Limb (tissue), 2 donors: ENCODE measurements around the gene BRME1.
"Not testable (repeated sequence)": the region's sequence is repeated elsewhere in the genome, so short reads cannot be mapped to it uniquely, and the experiment has no call there.

ENCODE experiments used
- DNase-seq, 2 donors: peaks; one replicate each; pipeline ENCODE4 v3.0.0-alpha.2; 2016; ENCODE audit errors: extremely low spot score in 2 of 2

The BRME1 gene

GRCh38 chr19:13926715-13927114 is 20.8 kb upstream of the BRME1 start:
- no peak for DNase-seq

DNA sequence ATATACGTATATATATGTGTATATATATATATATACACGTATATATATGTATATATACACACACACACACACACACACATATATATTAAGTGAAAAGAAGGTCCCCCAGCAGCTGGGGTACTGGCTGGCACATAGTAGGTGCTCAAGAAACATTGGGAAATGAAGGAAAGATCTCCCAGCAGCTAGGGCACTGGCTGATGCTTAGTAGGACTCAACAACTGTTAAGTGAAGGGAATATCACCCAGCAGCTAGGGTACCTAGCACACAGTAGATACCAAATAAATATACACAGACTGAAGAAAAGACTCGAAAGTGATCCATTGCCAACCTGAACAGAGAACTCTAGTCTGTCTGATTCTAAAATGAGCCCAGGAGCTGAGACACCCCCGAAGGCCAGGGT is 20.1 kb upstream of the BRME1 start:
- no peak for DNase-seq

- DNase-seq, result no peak
Measured at GRCh38 chr19:13923194-13923987, 17.5 kb upstream of the BRME1 start.

DNA sequence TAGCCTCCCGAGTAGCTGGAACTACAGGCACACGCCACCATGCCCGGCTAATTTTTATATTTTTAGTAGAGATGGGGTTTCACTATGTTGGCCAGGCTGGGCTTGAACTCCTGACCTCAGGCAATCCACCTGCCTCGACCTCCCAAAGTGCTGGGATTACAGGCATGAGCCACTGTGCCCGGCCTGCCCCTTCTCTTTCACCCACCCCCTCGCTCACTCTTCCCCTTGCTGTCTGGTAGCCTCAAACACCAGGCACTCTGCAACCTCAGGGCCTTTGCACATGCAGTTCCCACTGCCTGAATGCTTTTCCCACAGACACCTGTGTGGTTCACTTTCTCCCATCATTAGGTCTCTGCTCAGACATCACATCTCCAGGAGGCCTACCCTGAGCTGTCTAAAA is 16.2 kb upstream of the BRME1 start:
- not testable (repeated sequence) for DNase-seq

GRCh38 chr19:13920940-13921747 is 15.2 kb upstream of the BRME1 start:
- peak in 1 of 2 donors; percentile 17 for DNase-seq

DNA sequence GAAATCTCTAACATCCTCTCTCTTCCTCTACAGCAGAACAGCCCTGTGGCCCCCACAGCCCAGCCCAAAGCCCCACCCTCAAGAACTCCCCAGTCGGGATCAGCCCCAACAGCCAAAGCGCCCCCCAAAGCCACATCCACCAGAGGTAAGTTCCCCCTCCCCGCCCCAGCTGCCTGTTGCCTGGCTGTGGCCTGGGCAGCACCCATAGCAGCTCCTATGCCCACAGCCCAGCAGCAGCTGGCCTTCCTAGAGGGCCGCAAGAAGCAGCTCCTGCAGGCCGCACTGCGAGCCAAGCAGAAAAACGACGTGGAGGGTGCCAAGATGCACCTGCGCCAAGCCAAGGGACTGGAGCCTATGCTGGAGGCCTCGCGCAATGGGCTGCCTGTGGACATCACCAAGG is 14.6 kb upstream of the BRME1 start:
- no peak for DNase-seq

DNA sequence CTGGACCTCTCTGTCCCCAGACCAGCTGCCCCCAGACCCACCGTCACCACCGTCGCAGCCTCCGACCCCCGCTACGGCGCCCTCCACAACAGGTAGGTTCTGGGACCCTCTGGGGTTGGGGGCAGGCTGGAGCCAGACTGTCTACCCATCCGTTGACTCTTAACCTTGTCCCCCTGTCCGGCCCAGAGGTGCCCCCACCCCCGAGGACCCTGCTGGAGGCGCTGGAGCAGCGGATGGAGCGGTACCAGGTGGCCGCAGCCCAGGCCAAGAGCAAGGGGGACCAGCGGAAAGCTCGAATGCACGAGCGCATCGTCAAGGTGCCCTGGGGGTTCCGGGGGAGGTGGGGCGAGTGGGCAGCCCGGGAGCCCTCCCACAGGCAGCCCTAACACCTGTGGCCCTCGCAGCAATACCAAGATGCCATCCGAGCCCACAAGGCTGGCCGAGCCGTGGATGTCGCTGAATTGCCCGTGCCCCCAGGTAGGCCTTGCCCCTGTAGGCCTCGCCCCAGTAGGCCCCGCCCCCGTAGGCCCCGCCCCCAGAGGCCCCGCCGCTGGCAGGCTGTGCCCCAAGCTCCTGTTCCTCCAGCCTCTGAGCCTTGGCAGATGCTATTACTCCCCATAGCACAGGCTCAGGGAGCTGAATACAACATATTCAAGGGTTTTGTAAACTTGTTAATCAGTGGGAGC is 13.0 kb upstream of the BRME1 start:
- DNase-seq, result no peak

- DNase-seq, result no peak
Measured at GRCh38 chr19:13917888-13918406, 12.0 kb upstream of the BRME1 start.

DNA sequence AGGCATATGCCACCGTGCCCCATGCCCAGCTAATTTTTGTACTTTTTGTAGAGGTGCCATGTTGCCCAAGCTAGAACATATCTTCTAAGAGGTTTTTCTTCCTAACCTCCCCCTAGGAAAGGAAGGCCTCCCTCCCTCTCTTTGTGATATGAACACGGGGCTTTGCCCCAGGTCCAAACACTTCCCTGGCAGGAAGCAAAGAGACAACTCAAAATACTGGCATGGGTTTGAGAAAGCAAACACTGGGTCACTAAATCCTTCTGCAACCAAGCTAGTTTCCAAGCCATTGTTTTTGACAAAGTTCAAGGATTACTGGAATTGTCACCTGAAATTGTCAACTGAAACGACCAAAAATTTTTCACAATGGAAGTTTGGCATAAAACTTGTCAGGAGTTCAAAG is 8.9 kb upstream of the BRME1 start:
- no peak for DNase-seq

DNA sequence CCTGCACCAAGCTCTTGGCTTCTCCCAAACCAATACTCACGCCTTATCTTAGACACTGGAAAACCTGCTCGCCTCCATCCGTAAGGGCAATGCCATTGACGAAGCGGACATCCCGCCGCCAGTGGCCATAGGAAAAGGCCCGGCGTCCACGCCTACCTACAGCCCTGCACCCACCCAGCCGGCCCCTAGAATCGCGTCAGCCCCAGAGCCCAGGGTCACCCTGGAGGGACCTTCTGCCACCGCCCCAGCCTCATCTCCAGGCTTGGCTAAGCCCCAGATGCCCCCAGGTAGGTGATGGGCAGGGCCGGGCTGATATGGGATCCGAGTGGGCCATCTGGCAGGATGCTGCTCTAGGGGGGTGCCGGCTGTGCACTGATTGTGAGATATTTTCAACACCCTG is 7.4 kb upstream of the BRME1 start:
- no peak for DNase-seq

- DNase-seq, result no peak
Measured at GRCh38 chr19:13909430-13909829, 3.5 kb upstream of the BRME1 start.

GRCh38 chr19:13908674-13909073 is 2.8 kb upstream of the BRME1 start:
- no peak for DNase-seq

GRCh38 chr19:13906910-13907309 is 993 bp upstream of the BRME1 start:
- DNase-seq, result no peak

DNA sequence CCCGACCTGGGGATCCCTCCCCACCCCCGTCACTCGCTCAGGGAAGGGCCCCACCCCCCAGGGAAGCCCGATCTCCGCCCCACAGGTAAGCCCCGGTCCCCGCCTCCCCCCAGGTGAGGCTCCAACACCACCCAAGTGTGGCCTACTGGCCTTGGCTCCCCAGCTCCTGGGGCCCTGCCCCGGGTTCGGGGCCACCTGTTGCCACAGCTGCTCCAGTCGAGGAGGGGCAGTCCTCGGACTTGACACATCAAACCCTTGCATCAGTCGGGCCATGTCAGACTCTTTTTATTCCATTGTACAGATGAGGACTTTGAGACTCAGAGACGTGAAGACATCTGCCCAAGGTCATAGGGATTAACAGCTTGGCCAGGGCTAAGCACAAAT is 596 bp upstream of the BRME1 start:
- DNase-seq, result no peak

DNA sequence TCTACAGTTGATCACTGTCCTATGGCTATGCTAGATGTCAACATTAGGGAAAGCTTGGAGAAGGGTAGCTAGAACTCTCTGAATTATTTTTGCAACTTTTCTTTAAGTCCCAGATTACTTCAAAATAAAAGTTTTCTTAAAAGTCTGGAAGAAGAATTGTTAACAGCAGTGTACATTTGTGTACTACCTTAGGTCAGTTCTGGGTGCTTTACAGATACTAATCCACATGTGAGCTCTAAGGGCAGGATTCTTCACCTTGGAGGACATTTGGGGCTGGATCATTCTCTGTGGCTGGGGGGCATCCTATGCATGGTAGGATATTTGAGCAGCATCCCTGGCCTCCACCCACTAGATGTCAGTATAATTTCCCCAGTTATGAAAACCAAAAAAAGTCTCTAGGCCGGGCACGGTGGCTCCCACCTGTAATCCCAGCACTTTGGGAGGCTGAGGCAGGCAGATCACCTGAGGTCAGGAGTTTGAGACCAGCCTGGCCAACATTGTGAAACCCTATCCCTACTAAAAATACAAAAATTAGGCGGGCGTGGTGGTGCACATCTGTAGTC is 2.8 kb downstream of the BRME1 start:
- no peak for DNase-seq

DNA sequence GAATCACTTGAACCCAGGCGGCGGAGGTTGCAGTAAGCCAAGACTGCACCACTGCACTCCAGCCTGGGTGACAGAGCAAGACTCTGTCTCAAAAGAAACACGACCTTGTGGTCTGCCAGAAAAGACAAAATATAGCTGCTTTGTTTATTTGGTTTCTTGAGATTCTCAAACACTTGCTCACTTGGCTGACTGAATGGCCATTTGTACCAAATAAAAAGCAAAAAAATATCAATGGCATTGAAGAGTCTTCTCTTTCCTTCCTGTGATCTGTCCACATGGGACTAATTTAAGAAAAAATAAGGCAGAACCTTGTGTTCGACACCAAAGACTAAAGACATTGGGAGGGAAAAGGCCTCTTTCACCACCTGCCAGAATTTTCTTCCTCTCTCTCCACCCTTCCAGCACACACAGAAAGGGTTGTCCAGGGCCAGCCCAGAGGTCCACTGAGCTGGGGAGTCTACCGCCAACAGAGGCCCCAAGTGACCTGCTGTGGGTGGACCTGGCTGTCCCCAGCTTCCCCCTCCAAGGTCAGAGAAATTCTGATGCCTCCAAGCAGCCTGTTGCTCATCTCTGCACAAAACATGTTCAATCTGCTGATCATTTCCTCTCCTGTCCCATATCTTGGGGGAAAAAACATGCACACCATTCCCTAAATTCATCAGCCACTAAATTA is 5.9 kb downstream of the BRME1 start:
- no peak for DNase-seq

DNA sequence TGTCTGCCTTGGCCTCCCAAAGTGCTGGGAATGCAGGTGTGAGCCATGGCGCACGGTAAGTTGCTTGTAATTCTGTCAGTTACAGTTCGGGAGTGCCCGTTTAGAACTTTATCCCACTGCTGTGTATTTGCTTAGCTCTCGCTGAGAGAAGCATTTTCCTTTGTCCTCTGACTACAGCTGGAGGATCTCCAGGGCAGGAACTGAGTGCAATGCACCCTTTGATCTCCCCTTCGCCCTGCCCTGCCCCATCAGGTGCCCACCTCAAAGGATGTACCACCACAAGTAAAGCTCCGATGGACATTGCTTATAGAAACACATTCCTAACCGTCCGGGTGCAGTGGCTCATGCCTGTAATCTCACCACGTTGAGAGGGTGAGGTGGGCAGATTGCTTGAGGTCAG is 6.5 kb downstream of the BRME1 start:
- DNase-seq, result no peak

GRCh38 chr19:13896227-13896626 is 9.7 kb downstream of the BRME1 start:
- no peak for DNase-seq

GRCh38 chr19:13894552-13894951 is 11.4 kb downstream of the BRME1 start:
- DNase-seq, result no peak

DNA sequence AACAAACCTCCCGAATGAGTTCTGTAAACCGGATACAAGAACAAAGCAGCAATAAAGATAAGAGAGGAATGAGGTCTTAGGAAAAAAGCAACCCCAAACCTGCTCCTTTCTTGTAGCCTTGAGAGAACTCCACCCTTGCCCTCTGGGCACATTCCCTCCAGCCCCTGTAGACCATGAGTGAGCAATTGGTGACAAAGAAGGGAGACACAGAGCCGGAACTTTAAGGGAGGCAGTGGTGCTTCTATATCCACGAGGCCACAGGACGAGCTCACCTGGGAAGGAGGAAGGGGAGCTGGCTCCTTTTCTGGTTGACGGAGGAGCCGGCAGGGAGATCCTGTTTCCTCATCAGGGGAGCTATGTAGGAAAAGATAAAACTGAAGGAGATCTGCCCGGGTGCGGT is 13.0 kb downstream of the BRME1 start:
- DNase-seq, result no peak

DNA sequence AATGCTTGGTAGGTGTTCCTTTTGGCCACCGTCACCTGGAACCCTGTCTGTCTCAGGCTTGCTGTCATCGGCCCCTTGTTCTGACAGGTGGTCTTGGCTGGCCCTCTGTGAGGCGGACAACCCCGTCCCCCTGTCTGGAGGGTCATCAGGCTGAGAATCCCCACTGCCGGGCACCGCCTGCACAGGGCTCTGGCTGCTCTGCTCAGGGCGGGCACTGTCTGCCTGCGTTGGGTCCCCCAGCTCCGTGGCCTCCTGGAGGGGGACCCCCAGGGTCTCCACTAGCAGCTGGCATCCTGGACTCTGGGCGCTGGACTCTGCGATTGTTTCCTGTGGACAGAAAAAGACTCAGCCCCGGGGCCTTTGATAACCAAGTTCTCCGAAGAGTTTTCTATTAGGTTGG is 15.8 kb downstream of the BRME1 start:
- DNase-seq, result no peak
